ENCODE data around the gene PIGT. TPM values are rescaled to one million over a fixed set of nuclear protein-coding genes. Genes with fewer than 3 reads are reported as not detected.

The PIGT gene
- total RNA-seq, 1 experiment from 2014 or later, result 71.4 TPM

DNA sequence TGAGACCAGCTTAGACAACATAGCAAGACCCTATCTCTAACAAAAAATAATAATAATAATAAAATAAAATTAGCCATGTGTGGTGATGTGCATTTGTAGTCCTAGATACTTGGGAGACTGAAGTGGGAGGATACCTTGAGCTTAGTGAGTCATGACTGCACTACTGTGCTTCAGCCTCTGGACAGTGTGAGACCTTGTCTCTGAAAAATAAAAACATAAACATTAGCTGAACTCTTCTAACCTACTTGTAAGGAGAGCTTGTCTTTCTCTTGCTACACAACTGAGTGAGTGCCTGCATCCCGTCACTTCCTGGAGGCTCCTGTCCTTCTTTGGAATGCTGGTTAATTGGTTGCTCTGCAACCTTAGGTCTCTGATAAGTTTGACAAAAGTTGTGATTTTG, 13.0 kb upstream of the PIGT start:
- intact Hi-C loops (cut with micrococcal nuclease), result no loop called here
- no peaks in the 10 kb centered on the region for H4K20me1 ChIP-seq (ENCODE audit: insufficient read depth)
- POLR2A ChIA-PET, result interaction anchor here (1.0 kb wide), 1 partner anchor 10 kb away, joined by 3 read pairs; no protein-coding TSS in a partner anchor
- peaks cover 11 to 16% of the 10 kb centered on the region in 2 experiments; a peak in 2 of 4 replicates for H3K9me3 ChIP-seq (ENCODE audit: control insufficient read depth in 1 of 2, insufficient read depth in 1 of 2, low read depth in 1 of 2, low read length in 2 of 2)
- no peak for DNase-seq (ENCODE audit: low read depth, low spot score)
- H3K4me1 ChIP-seq (ENCODE audit: control insufficient read depth in 1 of 2, insufficient read depth in 2 of 2, low read length in 2 of 2), result peaks cover 5 to 23% of the 10 kb centered on the region in 2 experiments; a peak in 3 of 4 replicates
- H3K79me2 ChIP-seq (ENCODE audit: insufficient read depth, low read length), result peaks cover 14% of the 10 kb centered on the region; the same call in 1 of the 2 replicates
- H3K27me3 ChIP-seq (ENCODE audit: insufficient read depth, low read length), result no peaks in the 10 kb centered on the region
- no peak overlapping the region for H3K9ac ChIP-seq (ENCODE audit: low read length)
- H3K4me2 ChIP-seq (ENCODE audit: low read length), result no peak overlapping the region
- CTCF ChIA-PET, result no interaction called here
- no peaks in the 10 kb centered on the region for H3K36me3 ChIP-seq (ENCODE audit: control insufficient read depth in 1 of 2, insufficient read depth in 2 of 2, low read length in 2 of 2)
- H2AFZ ChIP-seq (ENCODE audit: low read depth, low read length, poor library complexity, severe bottlenecking), result no peak overlapping the region
- no peaks in the 10 kb centered on the region for H3K9me2 ChIP-seq (ENCODE audit: insufficient read depth)
- RAD21 ChIA-PET (ENCODE audit: low non-redundant PET in 1 of 2, low total read pairs in 2 of 2, uncharacterized antibody in 2 of 2, unreplicated experiment in 2 of 2), result no interaction called here
- TF ChIP-seq RAD21 (IDR thresholded peaks at IDR 0.05; ENCODE audit: low read depth) (no peak), SP1 (IDR thresholded peaks at IDR 0.05; ENCODE audit: low read depth) (no peak), JUND (IDR thresholded peaks at IDR 0.05) (no peak), ATF3 (IDR thresholded peaks at IDR 0.05) (no peak), EZH2 (IDR thresholded peaks at IDR 0.05) (no peak), FOSL1 (IDR thresholded peaks at IDR 0.05; ENCODE audit: low read depth) (no peak), CEBPB (IDR thresholded peaks at IDR 0.05; ENCODE audit: low read depth) (no peak)
- H3K4me3 ChIP-seq (replicated peaks in 1 of 2; ENCODE audit: low read depth in 1 of 2, low read length in 2 of 2), result no peak overlapping the region
- ATAC-seq, result no peak
- no peak overlapping the region for H3K27ac ChIP-seq (ENCODE audit: low read depth, low read length)
- no TSS peak for BruUV-seq (replicated peaks)

DNA sequence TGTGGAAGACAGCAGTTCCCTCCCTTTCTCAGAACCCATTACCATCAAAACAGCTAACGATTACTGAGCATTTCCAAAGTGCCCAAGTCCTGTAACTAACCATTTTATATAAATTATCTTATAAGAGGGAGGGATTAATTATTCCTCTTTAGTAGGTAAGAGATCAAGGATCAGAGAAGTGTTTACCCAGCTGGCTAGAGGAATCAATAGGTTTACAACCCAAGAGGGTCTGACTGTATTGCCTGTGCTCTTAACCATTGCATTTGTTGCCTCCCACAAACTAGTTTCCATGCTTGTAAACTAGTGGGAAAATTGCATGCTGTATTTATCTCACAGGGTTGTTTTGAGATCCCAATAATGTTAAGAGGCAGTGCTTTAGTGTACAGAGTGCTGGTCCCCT, 11.5 kb upstream of the PIGT start:
- Histone ChIP-seq H3K9me3 (ENCODE audit: control insufficient read depth in 1 of 2, insufficient read depth in 1 of 2, low read depth in 1 of 2, low read length in 2 of 2) (peaks cover 11 to 16% of the 10 kb centered on the region in 2 experiments; a peak in 2 of 4 replicates), H3K9ac (ENCODE audit: low read length) (no peak overlapping the region), H3K4me2 (ENCODE audit: low read length) (no peak overlapping the region), H3K4me1 (ENCODE audit: control insufficient read depth in 1 of 2, insufficient read depth in 2 of 2, low read length in 2 of 2) (peaks cover 5 to 24% of the 10 kb centered on the region in 2 experiments; a peak in 3 of 4 replicates), H3K4me3 (replicated peaks in 1 of 2; ENCODE audit: low read depth in 1 of 2, low read length in 2 of 2) (no peak overlapping the region), H3K79me2 (ENCODE audit: insufficient read depth, low read length) (peaks cover 15% of the 10 kb centered on the region; the same call in 1 of the 2 replicates), H3K27ac (ENCODE audit: low read depth, low read length) (no peak overlapping the region), H4K20me1 (ENCODE audit: insufficient read depth) (no peaks in the 10 kb centered on the region), H3K9me2 (ENCODE audit: insufficient read depth) (no peaks in the 10 kb centered on the region), H3K27me3 (ENCODE audit: insufficient read depth, low read length) (no peaks in the 10 kb centered on the region), H2AFZ (ENCODE audit: low read depth, low read length, poor library complexity, severe bottlenecking) (no peak overlapping the region), H3K36me3 (ENCODE audit: control insufficient read depth in 1 of 2, insufficient read depth in 2 of 2, low read length in 2 of 2) (peaks cover 0 to 2% of the 10 kb centered on the region in 2 experiments; a peak in 1 of 4 replicates)
- no peak for ATAC-seq
- CTCF ChIA-PET, result interaction anchor here (1.1 kb wide), 1 partner anchor 31 kb away, joined by 3 read pairs; no protein-coding TSS in a partner anchor
- no TSS peak for BruUV-seq (replicated peaks)
- intact Hi-C loops (cut with micrococcal nuclease), result no loop called here
- POLR2A ChIA-PET, result no interaction called here
- TF ChIP-seq, protein P1, sequence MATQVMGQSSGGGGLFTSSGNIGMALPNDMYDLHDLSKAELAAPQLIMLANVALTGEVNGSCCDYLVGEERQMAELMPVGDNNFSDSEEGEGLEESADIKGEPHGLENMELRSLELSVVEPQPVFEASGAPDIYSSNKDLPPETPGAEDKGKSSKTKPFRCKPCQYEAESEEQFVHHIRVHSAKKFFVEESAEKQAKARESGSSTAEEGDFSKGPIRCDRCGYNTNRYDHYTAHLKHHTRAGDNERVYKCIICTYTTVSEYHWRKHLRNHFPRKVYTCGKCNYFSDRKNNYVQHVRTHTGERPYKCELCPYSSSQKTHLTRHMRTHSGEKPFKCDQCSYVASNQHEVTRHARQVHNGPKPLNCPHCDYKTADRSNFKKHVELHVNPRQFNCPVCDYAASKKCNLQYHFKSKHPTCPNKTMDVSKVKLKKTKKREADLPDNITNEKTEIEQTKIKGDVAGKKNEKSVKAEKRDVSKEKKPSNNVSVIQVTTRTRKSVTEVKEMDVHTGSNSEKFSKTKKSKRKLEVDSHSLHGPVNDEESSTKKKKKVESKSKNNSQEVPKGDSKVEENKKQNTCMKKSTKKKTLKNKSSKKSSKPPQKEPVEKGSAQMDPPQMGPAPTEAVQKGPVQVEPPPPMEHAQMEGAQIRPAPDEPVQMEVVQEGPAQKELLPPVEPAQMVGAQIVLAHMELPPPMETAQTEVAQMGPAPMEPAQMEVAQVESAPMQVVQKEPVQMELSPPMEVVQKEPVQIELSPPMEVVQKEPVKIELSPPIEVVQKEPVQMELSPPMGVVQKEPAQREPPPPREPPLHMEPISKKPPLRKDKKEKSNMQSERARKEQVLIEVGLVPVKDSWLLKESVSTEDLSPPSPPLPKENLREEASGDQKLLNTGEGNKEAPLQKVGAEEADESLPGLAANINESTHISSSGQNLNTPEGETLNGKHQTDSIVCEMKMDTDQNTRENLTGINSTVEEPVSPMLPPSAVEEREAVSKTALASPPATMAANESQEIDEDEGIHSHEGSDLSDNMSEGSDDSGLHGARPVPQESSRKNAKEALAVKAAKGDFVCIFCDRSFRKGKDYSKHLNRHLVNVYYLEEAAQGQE (IDR thresholded peaks at IDR 0.05; ENCODE audit: low read depth), result no peak
- TF ChIP-seq CBX3 (IDR thresholded peaks at IDR 0.05; ENCODE audit: low read depth) (no peak), EZH2 (IDR thresholded peaks at IDR 0.05) (no peak), SRF (IDR thresholded peaks at IDR 0.05; ENCODE audit: low read depth) (no peak), SP1 (IDR thresholded peaks at IDR 0.05; ENCODE audit: low read depth) (no peak), POLR2AphosphoS5 (IDR thresholded peaks at IDR 0.05; ENCODE audit: low read depth, low read length) (no peak), POLR2A (IDR thresholded peaks at IDR 0.05; ENCODE audit: borderline replicate concordance, extremely low read depth, insufficient read depth, insufficient read length) (no peak), EGR1 (IDR thresholded peaks at IDR 0.05; ENCODE audit: low read depth) (no peak), ZNF274 (IDR thresholded peaks at IDR 0.05; ENCODE audit: low read depth, low read length) (no peak), TCF7L2 (IDR thresholded peaks at IDR 0.05; ENCODE audit: borderline replicate concordance, extremely low read depth, insufficient read depth, insufficient read length) (no peak)
- TF ChIP-seq, protein P2, sequence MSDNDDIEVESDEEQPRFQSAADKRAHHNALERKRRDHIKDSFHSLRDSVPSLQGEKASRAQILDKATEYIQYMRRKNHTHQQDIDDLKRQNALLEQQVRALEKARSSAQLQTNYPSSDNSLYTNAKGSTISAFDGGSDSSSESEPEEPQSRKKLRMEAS (IDR thresholded peaks at IDR 0.05), result no peak
- RAD21 ChIA-PET (ENCODE audit: low non-redundant PET in 1 of 2, low total read pairs in 2 of 2, uncharacterized antibody in 2 of 2, unreplicated experiment in 2 of 2), result interaction anchor here in 1 of 2 experiments (1.1 kb wide), 1 partner anchor 32 kb away, joined by 4 read pairs; no protein-coding TSS in a partner anchor
- DNase-seq (ENCODE audit: low read depth, low spot score), result no peak
